GM15510 (cell line): ENCODE results near the gene MYPN.

ENCODE experiments used
- POLR2A ChIP-seq: IDR thresholded peaks from 3 replicates; pipeline ENCODE4 v1.6.1; 2011; ENCODE audit warnings: borderline replicate concordance; ENCODE audit not compliant: insufficient read length; ENCODE audit errors: extremely low read depth

MYPN gene

DNA sequence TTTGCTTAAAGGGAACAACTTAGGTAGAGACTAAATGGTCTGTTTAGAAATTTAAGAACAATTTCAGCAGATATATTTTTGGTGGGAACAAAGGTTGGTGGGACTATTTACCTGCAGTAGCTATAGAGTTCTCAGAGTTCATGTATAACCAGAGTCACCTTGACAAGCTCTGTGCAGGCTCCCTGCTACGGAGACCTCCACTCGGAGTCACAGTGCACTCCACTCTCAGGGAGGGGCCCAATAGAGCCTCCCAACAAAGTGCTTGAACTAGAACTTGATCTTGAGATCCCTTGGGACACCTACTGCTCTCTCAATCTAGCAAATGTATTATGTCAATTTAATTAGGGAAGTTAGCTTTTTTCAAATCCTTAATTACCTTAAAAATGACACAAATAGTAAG lies 2.3 kb downstream of the MYPN start:
- no peak for TF ChIP-seq POLR2A

DNA sequence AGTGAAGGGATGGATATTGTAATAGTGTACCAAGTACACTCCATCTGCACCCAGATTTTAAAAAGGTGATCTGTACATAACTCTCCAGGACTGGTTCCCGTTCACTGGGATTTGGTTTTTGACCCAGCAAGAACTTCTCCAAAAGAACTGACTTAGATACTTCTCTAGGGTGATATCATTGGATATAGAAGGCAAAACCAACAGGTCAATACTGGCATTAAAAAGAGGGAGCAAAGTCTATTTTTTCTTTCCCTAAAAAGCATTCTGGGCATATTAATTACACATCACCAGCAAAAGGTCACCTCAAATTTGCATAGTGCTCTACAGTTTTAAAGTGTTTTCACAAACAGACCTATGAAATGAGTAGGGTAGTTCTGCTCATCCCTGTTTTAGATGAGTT lies 3.5 kb downstream of the MYPN start:
- TF ChIP-seq POLR2A, result no peak

- no peak for TF ChIP-seq POLR2A
These were observed 9.4 kb downstream of the MYPN start for GRCh38 chr10:68118657-68119056.

DNA sequence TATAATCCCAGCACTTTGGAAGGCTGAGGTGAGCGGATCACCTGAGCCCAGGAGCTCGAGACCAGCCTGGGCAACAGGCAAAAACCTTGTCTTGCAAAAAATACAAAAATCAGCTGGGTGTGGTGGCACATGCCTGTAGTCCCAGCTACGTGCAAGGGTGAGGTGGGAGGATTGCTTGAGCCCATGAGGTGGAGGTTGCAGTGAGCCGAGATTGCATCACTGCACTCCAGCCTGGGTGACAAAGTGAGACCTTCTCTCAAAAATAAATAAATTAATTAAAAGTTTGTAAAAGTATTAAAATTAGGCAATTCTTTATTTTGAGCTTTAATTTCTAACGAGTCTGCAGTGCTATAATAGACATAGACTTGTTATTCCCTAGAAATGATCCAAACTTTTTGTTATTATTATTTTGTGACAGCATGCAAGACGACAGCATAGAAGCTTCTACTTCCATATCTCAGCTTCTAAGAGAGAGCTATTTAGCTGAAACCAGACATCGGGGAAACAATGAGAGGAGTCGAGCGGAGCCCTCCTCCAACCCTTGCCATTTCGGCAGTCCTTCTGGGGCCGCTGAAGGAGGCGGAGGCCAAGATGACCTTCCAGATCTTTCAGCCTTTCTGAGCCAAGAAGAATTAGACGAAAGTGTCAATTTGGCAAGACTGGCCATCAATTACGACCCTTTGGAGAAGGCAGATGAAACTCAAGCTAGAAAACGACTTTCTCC lies 11.9 kb downstream of the MYPN start:
- TF ChIP-seq POLR2A, result no peak

DNA sequence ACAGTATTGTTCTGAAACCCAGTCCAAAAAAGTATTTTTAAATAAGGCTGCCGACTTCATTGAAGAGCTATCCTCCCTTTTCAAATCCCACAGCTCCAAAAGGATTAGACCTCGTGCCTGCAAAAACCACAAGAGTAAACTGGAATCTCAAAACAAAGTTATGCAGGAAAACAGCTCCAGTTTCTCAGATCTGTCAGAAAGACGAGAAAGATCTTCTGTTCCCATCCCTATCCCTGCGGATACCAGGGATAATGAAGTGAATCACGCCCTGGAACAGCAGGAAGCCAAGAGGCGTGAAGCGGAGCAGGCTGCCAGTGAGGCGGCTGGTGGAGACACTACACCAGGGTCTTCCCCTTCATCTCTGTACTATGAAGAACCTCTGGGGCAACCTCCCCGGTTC lies 12.6 kb downstream of the MYPN start:
- no peak for TF ChIP-seq POLR2A

GRCh38 chr10:68124718-68125117 lies 15.4 kb downstream of the MYPN start:
- TF ChIP-seq POLR2A, result no peak

DNA sequence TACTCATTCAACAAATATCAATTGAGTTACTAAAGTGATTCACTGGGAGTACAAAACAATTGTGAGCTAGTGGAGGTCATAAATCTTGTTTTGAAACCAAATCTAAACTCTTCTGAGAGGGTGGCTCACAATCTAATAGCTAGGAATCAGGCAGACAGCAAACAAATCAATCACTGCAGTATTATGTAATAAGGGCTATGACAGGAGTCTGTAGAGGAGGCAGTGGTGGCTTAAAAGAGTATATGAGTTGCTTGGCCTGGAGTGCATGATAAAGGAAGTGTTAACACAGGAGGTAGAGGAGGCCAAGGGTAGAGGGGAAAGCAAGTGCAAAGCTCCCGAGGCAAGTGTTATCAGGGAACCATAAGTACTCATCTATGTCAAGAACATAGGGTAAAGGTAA lies 16.5 kb downstream of the MYPN start:
- no peak for TF ChIP-seq POLR2A

GRCh38 chr10:68128015-68128414 lies 18.7 kb downstream of the MYPN start:
- no peak for TF ChIP-seq POLR2A

DNA sequence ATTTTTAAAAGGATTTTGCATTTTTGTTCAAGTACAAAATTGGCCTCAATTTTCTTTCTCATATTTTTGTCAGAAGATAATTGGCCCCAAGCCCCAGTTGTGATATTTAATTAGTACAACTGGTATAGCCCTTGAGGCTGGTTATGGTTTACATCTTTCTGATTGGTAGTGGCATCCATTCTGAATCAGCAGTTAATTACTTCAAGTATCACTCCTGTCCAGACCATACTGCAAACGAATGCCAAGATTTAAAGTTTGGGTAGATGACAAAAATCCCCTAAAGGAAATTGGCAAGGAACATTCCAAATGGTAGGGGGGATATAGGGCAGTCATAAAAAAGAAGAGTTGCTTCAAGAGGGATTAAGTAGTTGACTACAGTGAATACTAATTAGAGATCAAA lies 23.1 kb downstream of the MYPN start:
- TF ChIP-seq POLR2A, result no peak

DNA sequence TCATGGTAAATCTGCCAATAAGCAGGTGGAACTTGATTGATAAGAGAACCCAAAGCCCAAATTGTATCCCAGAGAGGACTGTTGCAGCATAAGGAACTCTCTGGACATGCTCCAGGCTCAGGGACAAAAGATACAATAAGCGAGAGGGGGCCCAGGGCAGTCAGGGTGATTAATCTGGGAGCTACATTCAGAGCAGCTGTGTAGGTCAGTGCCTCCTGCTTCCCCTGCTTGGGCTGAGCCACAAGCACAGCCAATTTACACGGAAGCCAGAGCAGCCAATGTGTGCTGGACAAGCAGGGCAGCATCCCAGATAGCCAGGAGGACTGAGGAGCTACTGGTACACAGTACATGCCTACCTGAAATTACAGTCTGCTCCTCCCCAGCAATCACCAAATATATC lies 24.2 kb downstream of the MYPN start:
- no peak for TF ChIP-seq POLR2A

DNA sequence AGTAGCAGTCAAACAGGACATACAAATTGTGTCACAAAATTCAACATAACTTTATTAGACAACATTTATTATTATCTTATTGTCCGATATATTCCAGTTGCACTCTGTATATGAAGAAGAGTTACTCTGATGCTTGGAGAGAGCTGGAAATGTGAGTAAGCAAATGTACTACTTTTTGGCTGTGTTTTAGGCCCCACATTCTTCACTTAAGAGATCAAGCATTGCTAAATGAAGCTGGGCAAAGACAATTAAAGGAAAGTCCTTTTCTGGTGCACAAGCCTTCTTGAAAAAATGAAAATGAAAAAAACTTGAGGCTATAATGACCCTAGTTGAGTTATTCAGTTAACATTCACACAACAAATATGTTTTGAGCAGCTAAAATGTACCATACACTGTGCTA lies 26.1 kb downstream of the MYPN start:
- TF ChIP-seq POLR2A, result no peak

DNA sequence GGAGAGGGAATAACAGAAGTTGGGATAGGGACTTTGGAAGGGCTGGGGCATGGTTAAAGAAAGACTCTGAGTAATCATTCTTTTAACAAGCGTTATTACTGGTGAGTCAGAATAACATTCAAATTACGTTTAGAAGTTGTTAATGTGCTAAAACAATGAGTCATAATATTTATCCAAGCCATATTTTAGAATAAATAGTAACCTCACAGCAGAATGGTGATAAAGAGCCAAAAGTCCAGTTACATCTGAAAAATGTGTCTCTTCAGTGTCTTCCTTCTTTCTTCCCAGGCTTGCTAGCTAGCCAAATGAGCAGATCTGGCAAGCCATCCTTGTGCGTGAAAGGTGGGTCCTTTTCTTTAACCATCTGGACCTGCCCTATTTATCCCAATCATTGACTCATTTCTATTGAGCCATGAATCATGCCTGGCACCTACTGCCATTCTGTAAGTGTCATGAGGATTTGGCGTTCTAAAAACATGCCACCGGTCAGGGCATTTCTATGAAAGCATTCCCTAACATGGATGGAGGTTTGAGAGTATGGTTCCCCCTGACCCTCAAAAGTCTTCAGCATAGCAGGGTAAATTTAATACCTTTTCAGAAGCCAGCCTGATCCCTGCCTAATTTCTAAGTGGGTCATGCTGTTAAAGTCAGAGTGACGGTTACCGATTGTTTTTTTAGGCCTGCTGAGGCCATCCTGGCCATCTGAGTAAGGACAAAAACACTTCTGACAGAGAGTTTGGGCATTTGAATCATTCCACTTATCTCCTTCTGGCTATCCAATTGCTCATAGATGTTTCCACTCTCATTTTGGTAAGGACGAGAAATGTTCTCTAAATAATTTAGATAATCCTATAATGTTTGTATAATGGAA lies 26.9 kb downstream of the MYPN start:
- TF ChIP-seq POLR2A, result no peak

GRCh38 chr10:68137171-68137570 lies 27.9 kb downstream of the MYPN start:
- no peak for TF ChIP-seq POLR2A

GRCh38 chr10:68138526-68138925 lies 29.2 kb downstream of the MYPN start:
- TF ChIP-seq POLR2A, result no peak

- TF ChIP-seq POLR2A, result no peak
These were observed 30.4 kb downstream of the MYPN start for GRCh38 chr10:68139448-68140272.
